ENCODE results near the gene HSD3B7.

Gene HSD3B7

GRCh38 chr16:30990105-30990504 lies 5.1 kb downstream of the HSD3B7 start:
- Histone ChIP-seq H2AFZ (ENCODE audit: low read depth) (no peak overlapping the region), H3K4me1 (ENCODE audit: low read depth, poor library complexity, severe bottlenecking) (no peaks in the 10 kb centered on the region), H3K4me3 (IDR thresholded peaks at IDR 0.05; ENCODE audit: insufficient read depth, low read depth, low read length) (no peak overlapping the region), H3K79me2 (ENCODE audit: insufficient read depth, low read depth) (no peaks in the 10 kb centered on the region), H4K20me1 (ENCODE audit: insufficient read depth) (no peaks in the 10 kb centered on the region), H3K36me3 (ENCODE audit: insufficient read depth) (no peaks in the 10 kb centered on the region), H3K9ac (no peak overlapping the region), H3K27me3 (ENCODE audit: insufficient read depth, low read depth) (no peaks in the 10 kb centered on the region), H3K27ac (no peak overlapping the region), H3K4me2 (no peak overlapping the region)
- TF ChIP-seq CTCF (conservative IDR thresholded peaks at IDR 0.05; ENCODE audit: low read depth, low read length): no peak

GRCh38 chr16:30991052-30991451 lies 6.0 kb downstream of the HSD3B7 start:
- no peak overlapping the region for H3K27ac ChIP-seq
- H3K27me3 ChIP-seq (ENCODE audit: insufficient read depth, low read depth): no peaks in the 10 kb centered on the region
- no peak overlapping the region for H3K4me3 ChIP-seq (IDR thresholded peaks at IDR 0.05; ENCODE audit: insufficient read depth, low read depth, low read length)
- H4K20me1 ChIP-seq (ENCODE audit: insufficient read depth): no peaks in the 10 kb centered on the region
- no peaks in the 10 kb centered on the region for H3K79me2 ChIP-seq (ENCODE audit: insufficient read depth, low read depth)
- H3K9ac ChIP-seq: no peak overlapping the region
- no peaks in the 10 kb centered on the region for H3K36me3 ChIP-seq (ENCODE audit: insufficient read depth)
- no peaks in the 10 kb centered on the region for H3K4me1 ChIP-seq (ENCODE audit: low read depth, poor library complexity, severe bottlenecking)
- H2AFZ ChIP-seq (ENCODE audit: low read depth): no peak overlapping the region
- no peak overlapping the region for H3K4me2 ChIP-seq
- no peak for TF ChIP-seq CTCF (conservative IDR thresholded peaks at IDR 0.05; ENCODE audit: low read depth, low read length)

- Histone ChIP-seq H2AFZ (ENCODE audit: low read depth) (no peak overlapping the region), H3K36me3 (ENCODE audit: insufficient read depth) (no peaks in the 10 kb centered on the region), H3K27me3 (ENCODE audit: insufficient read depth, low read depth) (no peaks in the 10 kb centered on the region), H3K27ac (no peak overlapping the region), H3K79me2 (ENCODE audit: insufficient read depth, low read depth) (no peaks in the 10 kb centered on the region), H3K4me2 (no peak overlapping the region), H4K20me1 (ENCODE audit: insufficient read depth) (no peaks in the 10 kb centered on the region), H3K4me1 (ENCODE audit: low read depth, poor library complexity, severe bottlenecking) (peaks cover 4% of the 10 kb centered on the region), H3K9ac (no peak overlapping the region), H3K4me3 (IDR thresholded peaks at IDR 0.05; ENCODE audit: insufficient read depth, low read depth, low read length) (no peak overlapping the region)
- no peak for TF ChIP-seq CTCF (conservative IDR thresholded peaks at IDR 0.05; ENCODE audit: low read depth, low read length)
Measured at GRCh38 chr16:30992276-30992780, 7.3 kb downstream of the HSD3B7 start.

- H3K4me3 ChIP-seq (IDR thresholded peaks at IDR 0.05; ENCODE audit: insufficient read depth, low read depth, low read length): no peak overlapping the region
- no peak overlapping the region for H2AFZ ChIP-seq (ENCODE audit: low read depth)
- H3K27me3 ChIP-seq (ENCODE audit: insufficient read depth, low read depth): no peaks in the 10 kb centered on the region; the same call in 1 of the 2 replicates
- no peak overlapping the region for H3K27ac ChIP-seq
- H4K20me1 ChIP-seq (ENCODE audit: insufficient read depth): no peaks in the 10 kb centered on the region
- H3K4me1 ChIP-seq (ENCODE audit: low read depth, poor library complexity, severe bottlenecking): peaks cover 8% of the 10 kb centered on the region
- no peak overlapping the region for H3K9ac ChIP-seq
- H3K36me3 ChIP-seq (ENCODE audit: insufficient read depth): no peaks in the 10 kb centered on the region
- no peaks in the 10 kb centered on the region for H3K79me2 ChIP-seq (ENCODE audit: insufficient read depth, low read depth)
- TF ChIP-seq CTCF (conservative IDR thresholded peaks at IDR 0.05; ENCODE audit: low read depth, low read length): no peak
- no peak overlapping the region for H3K4me2 ChIP-seq
Measured at GRCh38 chr16:30992931-30993816, 8.2 kb downstream of the HSD3B7 start.

All from KMS-11 (cell line).